ENCODE data around the gene CSF2RB.

The CSF2RB gene

DNA sequence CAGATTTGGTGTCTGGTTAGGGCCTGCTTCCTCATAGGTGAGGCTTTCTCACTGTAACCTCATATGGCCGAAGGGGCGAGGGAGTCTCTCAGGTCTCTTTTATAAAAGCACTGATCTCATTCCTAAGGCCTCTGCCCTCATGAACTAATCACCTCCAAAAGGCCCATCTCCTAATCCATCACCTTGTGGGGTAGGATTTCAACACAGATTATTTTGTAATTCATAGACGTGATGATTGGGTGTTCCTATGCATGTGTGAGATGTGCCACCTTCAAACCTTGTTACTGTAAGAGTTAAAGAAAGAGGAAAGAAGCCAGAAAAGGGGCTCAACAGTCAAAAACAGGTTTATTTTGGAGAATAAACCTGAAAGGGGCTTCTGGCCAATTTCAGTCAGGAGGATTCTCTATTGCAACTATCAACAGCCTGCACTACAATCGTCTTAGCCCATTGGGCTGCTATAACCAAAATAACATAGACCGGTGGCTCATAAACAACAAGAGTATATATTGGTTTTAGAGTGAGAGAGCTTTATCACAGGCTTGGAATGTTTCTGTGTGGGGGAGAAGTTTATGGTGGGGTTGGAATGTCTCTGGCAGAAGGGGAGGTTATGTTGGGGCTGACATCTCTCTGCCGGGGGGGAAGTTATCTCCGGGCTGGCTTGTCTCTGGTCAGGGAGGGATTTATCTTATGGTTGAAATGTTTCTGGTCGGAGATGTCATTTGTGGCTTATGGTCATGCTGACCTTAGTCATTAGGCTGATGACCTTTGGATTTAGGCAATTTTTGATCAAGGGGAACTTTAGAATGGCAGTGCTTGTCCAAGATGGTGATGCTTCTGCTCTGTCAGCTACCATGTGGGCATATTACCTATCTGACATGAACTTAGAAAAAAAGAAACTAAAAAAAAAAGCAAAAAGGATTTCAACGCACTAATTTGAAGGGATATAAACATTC, 35.1 kb downstream of the CSF2RB start:
- no peak overlapping the region for H3K27ac ChIP-seq
- H3K4me2 ChIP-seq (ENCODE audit: low read length), result no peak overlapping the region
- H3K9ac ChIP-seq, result no peak overlapping the region
- TF ChIP-seq, protein P1, sequence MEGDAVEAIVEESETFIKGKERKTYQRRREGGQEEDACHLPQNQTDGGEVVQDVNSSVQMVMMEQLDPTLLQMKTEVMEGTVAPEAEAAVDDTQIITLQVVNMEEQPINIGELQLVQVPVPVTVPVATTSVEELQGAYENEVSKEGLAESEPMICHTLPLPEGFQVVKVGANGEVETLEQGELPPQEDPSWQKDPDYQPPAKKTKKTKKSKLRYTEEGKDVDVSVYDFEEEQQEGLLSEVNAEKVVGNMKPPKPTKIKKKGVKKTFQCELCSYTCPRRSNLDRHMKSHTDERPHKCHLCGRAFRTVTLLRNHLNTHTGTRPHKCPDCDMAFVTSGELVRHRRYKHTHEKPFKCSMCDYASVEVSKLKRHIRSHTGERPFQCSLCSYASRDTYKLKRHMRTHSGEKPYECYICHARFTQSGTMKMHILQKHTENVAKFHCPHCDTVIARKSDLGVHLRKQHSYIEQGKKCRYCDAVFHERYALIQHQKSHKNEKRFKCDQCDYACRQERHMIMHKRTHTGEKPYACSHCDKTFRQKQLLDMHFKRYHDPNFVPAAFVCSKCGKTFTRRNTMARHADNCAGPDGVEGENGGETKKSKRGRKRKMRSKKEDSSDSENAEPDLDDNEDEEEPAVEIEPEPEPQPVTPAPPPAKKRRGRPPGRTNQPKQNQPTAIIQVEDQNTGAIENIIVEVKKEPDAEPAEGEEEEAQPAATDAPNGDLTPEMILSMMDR (IDR thresholded peaks at IDR 0.05), result no peak
- H3K4me1 ChIP-seq, result no peaks in the 10 kb centered on the region
- H3K79me2 ChIP-seq, result no peaks in the 10 kb centered on the region
- no peak overlapping the region for H2AFZ ChIP-seq
- no peaks in the 10 kb centered on the region for H3K27me3 ChIP-seq (ENCODE audit: control insufficient read depth, insufficient read depth, low read length)
- H3K4me3 ChIP-seq (ENCODE audit: low read depth, low read length), result no peak overlapping the region
- H3K9me3 ChIP-seq (ENCODE audit: control insufficient read depth, low read length), result no peaks in the 10 kb centered on the region
- H3K36me3 ChIP-seq (ENCODE audit: control insufficient read depth, insufficient read depth, low read length), result no peaks in the 10 kb centered on the region

DNA sequence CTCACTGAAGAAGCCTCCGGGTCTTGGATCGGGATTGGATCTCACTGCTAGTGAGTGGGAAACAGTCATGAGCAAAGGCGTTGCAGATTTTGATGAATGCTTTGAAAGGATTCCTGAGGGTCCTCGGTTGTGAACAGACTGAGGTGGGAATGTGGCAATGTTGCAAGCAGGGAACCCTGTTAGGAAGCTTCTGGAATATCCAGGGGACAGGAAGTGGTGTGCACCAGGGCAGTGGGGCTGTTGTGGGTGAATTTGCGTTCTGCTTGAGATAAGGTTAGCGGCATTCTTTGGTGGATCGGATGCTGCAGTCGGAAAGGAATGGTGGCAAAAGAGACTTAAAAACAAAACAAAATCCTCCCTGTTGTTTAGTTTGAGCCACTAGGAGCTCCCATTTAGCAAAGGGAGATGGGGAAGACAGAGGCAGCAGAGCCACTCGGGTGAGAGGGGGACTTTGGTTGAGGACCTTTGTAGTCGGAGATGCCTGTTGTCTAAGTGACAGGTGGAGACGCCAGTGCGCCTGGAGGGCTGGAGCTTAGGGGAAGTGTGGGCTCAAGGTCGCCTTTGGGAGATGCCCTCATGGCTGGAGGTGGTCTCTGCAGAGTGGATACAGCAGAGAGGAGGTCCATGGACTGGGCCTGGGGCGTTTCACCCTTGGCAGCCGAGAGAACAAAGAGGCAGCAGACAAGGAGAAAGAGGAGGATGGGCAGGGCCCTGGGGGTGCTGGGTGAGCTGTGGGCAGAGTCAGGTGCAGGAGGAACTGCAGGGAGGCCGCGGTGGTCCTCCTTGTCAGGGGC, 37.6 kb downstream of the CSF2RB start:
- H3K36me3 ChIP-seq (ENCODE audit: control insufficient read depth, insufficient read depth, low read length), result no peaks in the 10 kb centered on the region
- no peaks in the 10 kb centered on the region for H3K4me1 ChIP-seq
- H3K79me2 ChIP-seq, result no peaks in the 10 kb centered on the region
- H3K9me3 ChIP-seq (ENCODE audit: control insufficient read depth, low read length), result no peaks in the 10 kb centered on the region
- H2AFZ ChIP-seq, result no peak overlapping the region
- H3K27me3 ChIP-seq (ENCODE audit: control insufficient read depth, insufficient read depth, low read length), result no peaks in the 10 kb centered on the region
- H3K9ac ChIP-seq, result no peak overlapping the region
- TF ChIP-seq, protein P1 (IDR thresholded peaks at IDR 0.05), result no peak
- H3K4me3 ChIP-seq (ENCODE audit: low read depth, low read length), result no peak overlapping the region
- H3K4me2 ChIP-seq (ENCODE audit: low read length), result no peak overlapping the region
- no peak overlapping the region for H3K27ac ChIP-seq

DNA sequence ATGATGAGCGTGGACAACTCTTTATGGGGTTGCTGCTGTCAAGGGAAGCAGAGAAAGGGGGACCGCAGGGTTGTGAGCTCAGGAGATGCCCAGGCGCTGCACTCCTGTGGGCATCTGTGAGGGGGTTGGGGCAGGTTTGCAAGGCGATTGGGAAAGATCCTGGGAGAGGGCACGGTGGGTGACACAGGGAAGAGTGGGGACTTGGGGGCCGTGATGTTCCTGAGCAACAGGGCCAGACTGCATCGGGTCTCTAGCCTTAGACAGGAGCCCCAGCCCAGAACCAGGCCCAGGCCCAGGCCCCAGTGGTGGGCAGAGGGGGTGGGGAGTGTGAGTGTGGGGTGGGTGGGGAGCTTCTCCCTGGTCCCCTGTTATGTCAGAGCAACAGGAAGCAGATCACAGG, 38.3 kb downstream of the CSF2RB start:
- Histone ChIP-seq H3K9ac (no peak overlapping the region), H3K27ac (no peak overlapping the region), H2AFZ (no peak overlapping the region), H3K4me1 (no peaks in the 10 kb centered on the region), H3K36me3 (ENCODE audit: control insufficient read depth, insufficient read depth, low read length) (no peaks in the 10 kb centered on the region), H3K9me3 (ENCODE audit: control insufficient read depth, low read length) (no peaks in the 10 kb centered on the region), H3K79me2 (no peaks in the 10 kb centered on the region), H3K27me3 (ENCODE audit: control insufficient read depth, insufficient read depth, low read length) (no peaks in the 10 kb centered on the region), H3K4me3 (ENCODE audit: low read depth, low read length) (no peak overlapping the region), H3K4me2 (ENCODE audit: low read length) (no peak overlapping the region)
- TF ChIP-seq, protein P1 (IDR thresholded peaks at IDR 0.05), result no peak

DNA sequence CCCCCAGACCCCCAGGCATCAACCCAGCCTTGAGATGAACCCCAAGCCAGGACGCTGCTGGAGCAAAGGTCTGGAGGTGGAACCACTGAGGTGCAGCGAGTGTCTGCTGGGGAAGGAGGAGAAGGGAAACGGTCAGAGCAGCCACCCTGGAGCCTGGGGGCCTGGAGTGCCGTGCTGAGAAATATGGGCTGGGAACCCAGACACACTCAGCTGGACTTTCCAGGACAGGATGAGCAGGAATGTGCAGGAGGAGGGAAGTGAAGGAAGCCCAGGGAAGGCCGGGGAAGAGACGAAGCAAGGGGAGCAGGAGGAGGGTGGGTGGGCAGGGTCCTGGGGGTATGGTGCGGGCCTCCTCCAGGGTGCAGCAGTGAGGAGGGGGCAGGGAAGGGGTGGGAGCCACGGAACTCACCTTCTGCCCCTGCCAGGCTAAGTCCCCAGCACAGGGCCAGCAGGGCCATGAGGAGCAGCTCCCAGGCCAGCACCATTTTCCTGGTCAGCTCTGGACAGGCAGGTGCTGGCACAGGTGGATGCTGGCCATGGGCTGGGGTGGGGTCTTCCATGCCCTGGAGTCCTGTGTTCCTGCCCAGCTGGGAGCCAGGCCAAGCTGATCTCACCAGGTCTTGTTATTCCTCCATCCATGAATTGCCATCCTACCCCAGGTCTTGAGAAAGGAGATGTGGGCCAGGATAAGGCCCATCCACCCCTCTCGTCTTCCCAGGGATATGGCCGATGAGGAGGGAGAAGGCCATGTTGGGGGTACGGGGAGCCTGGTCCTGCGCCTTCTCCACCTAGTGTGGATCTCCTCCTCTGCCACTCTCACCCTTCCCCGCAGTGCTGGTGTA, 40.0 kb downstream of the CSF2RB start:
- no peak overlapping the region for H3K9ac ChIP-seq

More for the DNA sequence above, 40.0 kb downstream of the CSF2RB start:
- H2AFZ ChIP-seq, result no peak overlapping the region
- H3K4me2 ChIP-seq (ENCODE audit: low read length), result no peak overlapping the region
- TF ChIP-seq, protein P1 (IDR thresholded peaks at IDR 0.05), result no peak
- H3K4me1 ChIP-seq, result no peaks in the 10 kb centered on the region
- no peaks in the 10 kb centered on the region for H3K27me3 ChIP-seq (ENCODE audit: control insufficient read depth, insufficient read depth, low read length)
- H3K27ac ChIP-seq, result no peak overlapping the region
- H3K79me2 ChIP-seq, result no peaks in the 10 kb centered on the region
- no peaks in the 10 kb centered on the region for H3K36me3 ChIP-seq (ENCODE audit: control insufficient read depth, insufficient read depth, low read length)
- H3K4me3 ChIP-seq (ENCODE audit: low read depth, low read length), result no peak overlapping the region
- H3K9me3 ChIP-seq (ENCODE audit: control insufficient read depth, low read length), result no peaks in the 10 kb centered on the region
